Frontal cortex (tissue), 4 donors: ENCODE data around the gene BRSK1. TPM values are rescaled to one million over a fixed set of nuclear protein-coding genes. Genes with fewer than 3 reads are reported as not detected.
A peak's percentile ranks its signal among the peaks of the same experiment; 100 is the strongest.

Experiments used
- DNase-seq, 2 donors: peaks; one replicate each; pipeline ENCODE4 v3.0.0; 2012; ENCODE audit warnings: low spot score in 2 of 2
- FAIRE-seq: peaks from 2 replicates; lab custom pipeline; 2012; peaks lifted over from hg19 to GRCh38; lab: Jason Lieb, UNC
- total RNA-seq: library from RNA; depleted of rRNA; stranded (reverse); fragments of >200 nt; gene quantifications from one replicate; pipeline ENCODE4 v1.2.3, GENCODE V29; 2014
- donor health status: control.
- donor health status: control.
- donor health status: control.

Gene BRSK1
- total RNA-seq, 1 donor from 2014 or later, result 81.1 TPM

GRCh38 chr19:55345818-55346724, 62.3 kb downstream of the BRSK1 start:
- FAIRE-seq (no peak), DNase-seq (no peak)

DNA sequence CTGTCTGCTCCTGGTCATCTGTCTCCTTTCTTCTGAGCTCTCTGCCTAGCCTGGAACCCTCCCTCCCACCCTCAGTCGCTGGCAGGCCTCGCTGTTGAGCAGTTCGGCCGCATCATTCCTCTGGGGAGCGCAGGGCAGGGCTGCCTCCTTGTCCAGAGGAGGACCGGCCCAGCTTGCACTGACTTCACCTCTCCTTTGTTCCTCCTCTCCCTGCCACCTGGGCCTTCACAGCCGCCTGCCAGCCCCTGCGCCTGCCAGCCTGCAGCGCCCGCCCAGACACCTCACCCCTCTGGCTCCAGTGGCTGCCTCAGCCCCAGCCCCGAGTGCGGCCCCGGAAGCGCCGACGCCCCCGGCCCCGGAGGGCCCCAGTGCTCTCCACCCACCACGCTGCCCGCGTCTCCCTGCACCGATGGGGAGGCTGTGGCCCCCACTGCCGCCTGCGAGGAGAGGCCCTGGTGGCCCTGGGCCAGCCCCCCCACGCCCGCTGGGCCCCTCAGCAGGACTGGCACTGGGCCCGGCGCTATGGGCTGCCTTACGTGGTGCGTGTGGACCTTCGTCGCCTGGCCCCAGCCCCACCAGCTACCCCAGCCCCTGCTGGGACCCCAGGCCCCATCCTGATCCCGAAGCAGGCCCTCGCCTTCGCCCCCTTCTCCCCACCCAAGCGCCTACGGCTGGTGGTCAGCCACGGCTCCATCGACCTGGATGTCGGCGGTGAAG, 63.1 kb downstream of the BRSK1 start:
- FAIRE-seq, result no peak
- no peak for DNase-seq

GRCh38 chr19:55347442-55348009, 63.7 kb downstream of the BRSK1 start:
- FAIRE-seq, result no peak
- DNase-seq, result no peak

DNA sequence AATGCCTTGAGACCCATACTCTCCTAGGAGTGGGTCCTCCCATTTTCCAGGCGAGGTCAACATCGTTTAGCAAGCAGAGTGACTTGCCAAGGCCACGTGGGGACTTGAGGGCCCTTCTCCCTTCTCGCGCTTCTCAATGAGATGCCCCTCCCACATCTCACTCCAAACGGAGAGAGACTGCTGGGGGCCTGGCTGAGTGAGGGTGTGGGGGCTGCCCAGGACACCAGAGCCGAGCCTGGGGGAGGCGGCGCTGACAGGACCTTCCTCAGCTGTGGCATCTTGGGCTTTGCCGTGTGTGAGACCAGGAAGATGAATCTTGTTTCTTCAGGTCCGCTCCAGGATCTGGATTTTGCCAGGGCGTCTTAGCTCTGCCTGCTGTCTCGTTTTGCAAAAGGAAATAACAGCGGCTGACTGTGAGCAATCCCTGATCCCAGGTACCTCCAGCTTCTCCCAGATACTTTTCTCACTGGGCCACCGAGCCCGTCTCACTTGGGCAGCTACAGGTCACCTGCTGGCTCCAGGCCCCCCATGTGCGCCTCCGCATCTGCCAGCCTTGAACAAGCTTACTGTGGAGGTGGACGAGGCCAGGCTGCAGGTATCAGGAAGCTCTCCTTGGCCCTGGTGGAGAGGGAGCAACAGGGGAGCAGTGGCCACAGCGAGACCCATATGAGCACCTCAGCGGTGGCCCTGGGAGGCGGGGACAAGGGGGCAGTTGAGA, 64.7 kb downstream of the BRSK1 start:
- DNase-seq (no peak), FAIRE-seq (no peak)

- DNase-seq (no peak), FAIRE-seq (no peak)
Measured at GRCh38 chr19:55350620-55351315, 67.0 kb downstream of the BRSK1 start.

DNA sequence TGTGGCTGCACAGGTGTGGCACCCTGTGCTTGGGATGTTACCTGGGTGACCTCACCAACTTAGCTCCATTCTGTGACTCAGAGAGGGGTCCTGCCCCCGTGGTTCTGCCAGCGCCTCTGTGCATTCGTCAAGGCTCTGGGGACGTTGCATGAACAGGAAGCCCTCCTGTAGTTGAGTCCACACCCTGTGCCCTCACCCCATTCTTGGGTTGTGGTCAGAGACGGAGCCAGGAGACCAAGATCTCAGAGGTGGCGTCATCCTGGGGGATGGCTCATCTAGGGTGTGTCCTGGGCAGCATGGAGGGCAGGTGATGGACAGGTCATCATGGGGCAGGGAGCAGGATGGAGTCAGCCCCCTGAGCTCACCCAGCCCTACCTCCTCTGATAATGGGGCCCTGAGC, 68.2 kb downstream of the BRSK1 start:
- no peak for FAIRE-seq

GRCh38 chr19:55352549-55353145, 68.8 kb downstream of the BRSK1 start:
- DNase-seq (no peak), FAIRE-seq (no peak)

More for the DNA sequence above, 68.2 kb downstream of the BRSK1 start:
- DNase-seq, result no peak

GRCh38 chr19:55353356-55353802, 69.6 kb downstream of the BRSK1 start:
- DNase-seq, result no peak
- no peak for FAIRE-seq

DNA sequence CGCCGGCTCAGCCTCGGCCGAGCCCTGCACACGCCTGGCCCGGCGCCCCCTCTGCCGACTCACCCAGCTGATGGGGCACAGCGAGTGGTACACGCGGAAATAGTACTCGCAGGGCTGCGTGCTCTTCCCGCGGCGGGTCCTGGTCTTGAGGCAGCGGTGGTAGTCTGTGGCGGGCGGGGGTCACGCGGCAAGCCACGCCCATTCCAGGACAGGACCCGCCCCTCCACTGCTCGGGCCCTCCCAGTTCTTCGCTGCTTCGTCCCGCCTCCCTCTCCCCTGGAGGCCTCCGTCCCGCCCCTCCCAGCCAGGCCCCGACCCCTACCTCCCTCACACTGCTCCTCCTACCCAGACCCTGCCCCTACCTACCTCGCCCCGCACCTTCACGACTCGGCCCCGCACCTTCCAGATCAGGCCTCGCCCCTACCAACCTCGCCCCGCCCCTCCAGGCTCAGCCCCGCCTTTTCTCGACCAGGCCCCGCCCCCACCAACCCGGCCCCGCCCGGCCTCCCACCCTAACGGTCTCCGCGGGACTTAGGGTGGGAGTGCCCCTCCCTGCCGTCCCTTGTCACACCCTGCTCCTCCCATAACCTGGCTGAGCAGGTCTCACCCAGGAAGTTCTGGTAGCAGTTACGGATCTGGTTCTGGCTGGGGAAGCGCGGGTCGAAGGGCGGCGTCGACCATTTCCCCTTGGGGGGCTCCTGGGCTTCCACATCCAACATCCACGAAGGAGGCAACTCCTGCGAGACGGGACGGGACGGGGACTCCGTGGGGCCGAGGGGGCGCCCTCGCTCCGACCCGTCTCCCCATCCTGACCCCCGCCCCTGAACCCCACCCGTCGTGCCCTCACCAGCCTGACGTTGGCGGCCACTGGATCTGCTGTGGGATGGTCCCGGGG, 70.3 kb downstream of the BRSK1 start:
- DNase-seq, result peak in 1 of 2 donors; percentile 88
- no peak for FAIRE-seq

- DNase-seq (no peak), FAIRE-seq (no peak)
Measured at GRCh38 chr19:55354698-55355212, 71.0 kb downstream of the BRSK1 start, which contains the start of gene COX6B2. COX6B2 (minus strand) TSS chr19:55354719; CDS start chr19:55354521, 198 bp downstream.

GRCh38 chr19:55355213-55355821, 71.5 kb downstream of the BRSK1 start:
- DNase-seq, result no peak
- no peak for FAIRE-seq

- no peak for FAIRE-seq
- no peak for DNase-seq
Measured at GRCh38 chr19:55358493-55358892, 74.7 kb downstream of the BRSK1 start.

GRCh38 chr19:55358943-55359908, 75.4 kb downstream of the BRSK1 start:
- FAIRE-seq, result no peak

GRCh38 chr19:55360902-55361301, 77.1 kb downstream of the BRSK1 start:
- FAIRE-seq, result no peak
- no peak for DNase-seq

More at GRCh38 chr19:55358943-55359908, 75.4 kb downstream of the BRSK1 start:
- no peak for DNase-seq
